KMS-11 (cell line): ENCODE measurements around the gene MGAT4A.
A peak's percentile ranks its signal among the peaks of the same experiment; 100 is the strongest.

Source experiments
- H2AFZ ChIP-seq: fragments of 200-600 bp; sonication (generic); 2 replicates; pipeline ENCODE4 v1.6.1; 2016; ENCODE audit warnings: antibody characterized with exemption, mixed run types, low read depth
- H3K27ac ChIP-seq: fragments of 200-600 bp; sonication (generic); 2 replicates; pipeline ENCODE4 v1.6.1; 2016; ENCODE audit warnings: mild to moderate bottlenecking, mixed run types
- H3K27me3 ChIP-seq: fragments of 200-600 bp; sonication (generic); 2 replicates; pipeline ENCODE4 v1.6.1; 2017; ENCODE audit warnings: mild to moderate bottlenecking, low read depth, mixed run types, moderate library complexity; ENCODE audit not compliant: insufficient read depth
- H3K36me3 ChIP-seq: fragments of 200-600 bp; sonication (generic); 2 replicates; pipeline ENCODE4 v1.6.1; 2017; ENCODE audit warnings: mild to moderate bottlenecking, mixed run types; ENCODE audit not compliant: insufficient read depth
- H3K4me1 ChIP-seq: fragments of 200-600 bp; sonication (generic); 2 replicates; pipeline ENCODE4 v1.6.1; 2016; ENCODE audit warnings: mild to moderate bottlenecking, low read depth, mixed run types; ENCODE audit not compliant: poor library complexity, severe bottlenecking
- H3K4me2 ChIP-seq: fragments of 200-600 bp; sonication (generic); 2 replicates; pipeline ENCODE4 v1.7.0; 2016; ENCODE audit warnings: mild to moderate bottlenecking, mixed run types
- H3K4me3 ChIP-seq: fragments of 200-600 bp; sonication (generic); IDR thresholded peaks from 2 replicates; pipeline ENCODE4 v1.6.1; 2017; ENCODE audit warnings: low read depth, low read length, mixed read lengths; ENCODE audit not compliant: insufficient read depth
- H3K79me2 ChIP-seq: fragments of 200-600 bp; sonication (generic); 2 replicates; pipeline ENCODE4 v1.6.1; 2016; ENCODE audit warnings: low read depth, mixed run types; ENCODE audit not compliant: insufficient read depth
- H3K9ac ChIP-seq: fragments of 200-600 bp; sonication (generic); 2 replicates; pipeline ENCODE4 v1.6.1; 2016; ENCODE audit warnings: mild to moderate bottlenecking, mixed run types
- H4K20me1 ChIP-seq: fragments of 200-600 bp; sonication (generic); 2 replicates; pipeline ENCODE4 v1.6.1; 2016; ENCODE audit warnings: mild to moderate bottlenecking, mixed run types; ENCODE audit not compliant: insufficient read depth
- CTCF ChIP-seq: fragments of 200-600 bp; sonication (generic); conservative IDR thresholded peaks from 2 replicates; pipeline ENCODE4 v1.6.1; 2017; ENCODE audit warnings: low read depth, mild to moderate bottlenecking, antibody characterized with exemption, low read length, moderate library complexity, mixed read lengths

The MGAT4A gene

DNA sequence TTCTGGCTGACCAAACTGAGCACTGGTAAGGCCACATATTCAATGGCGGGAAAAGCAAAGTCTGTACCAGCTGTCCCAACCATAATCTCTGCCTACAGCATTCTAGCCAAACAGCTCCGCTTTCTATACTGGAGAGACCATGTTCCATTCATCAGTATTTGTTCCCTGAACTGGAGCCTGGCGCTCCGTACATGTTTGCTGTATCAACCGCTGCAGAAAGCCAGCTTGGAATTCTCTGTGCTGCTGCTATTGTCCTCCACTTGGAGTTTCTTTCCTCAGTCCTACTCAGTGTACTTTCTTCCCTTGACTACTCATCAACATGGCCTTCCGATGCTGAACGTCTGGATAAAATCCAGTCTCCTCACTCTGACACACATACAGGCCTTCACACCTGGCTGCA lies 124.5 kb downstream of the MGAT4A start:
- Histone ChIP-seq H3K27me3 (no peaks in the 10 kb centered on the region), H3K79me2 (peaks cover 23% of the 10 kb centered on the region), H3K4me1 (peaks cover 22% of the 10 kb centered on the region), H4K20me1 (no peaks in the 10 kb centered on the region), H2AFZ (no peak overlapping the region), H3K36me3 (no peaks in the 10 kb centered on the region), H3K4me2 (no peak overlapping the region), H3K4me3 (no peak overlapping the region), H3K9ac (no peak overlapping the region), H3K27ac (no peak overlapping the region)
- no peak for TF ChIP-seq CTCF

DNA sequence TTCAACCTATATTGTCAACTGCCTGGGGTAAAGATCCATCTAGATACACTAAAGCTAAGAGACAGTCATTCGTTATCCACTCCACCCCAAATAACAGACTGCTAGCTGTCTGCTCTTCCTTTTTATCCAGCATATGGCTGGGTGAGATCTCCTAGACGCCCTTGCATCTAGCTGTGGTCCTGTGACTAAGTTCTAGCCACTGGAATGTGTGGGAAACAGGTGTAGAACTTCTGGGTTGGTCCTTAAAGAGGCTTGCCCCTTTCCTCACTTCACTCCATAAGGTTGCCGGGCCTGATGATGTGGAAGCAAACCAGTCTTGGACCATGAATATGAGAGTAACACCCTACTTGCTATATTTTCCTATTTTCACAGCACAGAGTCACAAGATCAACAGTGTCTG lies 125.9 kb downstream of the MGAT4A start:
- H3K79me2 ChIP-seq, result peaks cover 23% of the 10 kb centered on the region
- H4K20me1 ChIP-seq, result no peaks in the 10 kb centered on the region
- no peak overlapping the region for H2AFZ ChIP-seq
- no peak overlapping the region for H3K9ac ChIP-seq
- no peak overlapping the region for H3K27ac ChIP-seq
- H3K4me2 ChIP-seq, result no peak overlapping the region
- peaks cover 19% of the 10 kb centered on the region for H3K4me1 ChIP-seq
- H3K36me3 ChIP-seq, result no peaks in the 10 kb centered on the region
- no peak for TF ChIP-seq CTCF
- H3K27me3 ChIP-seq, result no peaks in the 10 kb centered on the region
- no peak overlapping the region for H3K4me3 ChIP-seq

DNA sequence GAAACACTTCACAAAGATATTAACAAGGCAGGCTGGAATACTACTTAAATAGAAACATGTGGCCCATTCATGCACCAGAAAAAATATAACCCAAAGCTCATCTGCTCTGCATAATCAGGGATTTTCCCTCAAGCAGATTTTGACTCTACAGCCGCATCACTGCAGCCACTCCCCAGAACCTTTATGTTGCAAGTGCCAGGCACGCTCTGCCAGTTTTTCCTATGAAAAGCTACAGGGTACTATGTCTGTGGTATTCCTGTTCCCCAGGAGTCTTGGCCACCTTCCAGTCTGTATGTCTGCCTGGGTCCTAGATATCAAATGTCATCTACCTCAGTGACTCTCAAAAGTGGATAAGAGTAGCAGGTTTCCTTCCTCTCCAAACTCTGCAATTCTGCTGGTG lies 126.4 kb downstream of the MGAT4A start:
- Histone ChIP-seq H3K27me3 (no peaks in the 10 kb centered on the region), H4K20me1 (no peaks in the 10 kb centered on the region), H3K4me1 (peaks cover 14% of the 10 kb centered on the region), H3K79me2 (peaks cover 21% of the 10 kb centered on the region), H3K4me2 (no peak overlapping the region), H3K36me3 (no peaks in the 10 kb centered on the region), H3K27ac (no peak overlapping the region), H3K4me3 (no peak overlapping the region), H2AFZ (no peak overlapping the region), H3K9ac (no peak overlapping the region)
- no peak for TF ChIP-seq CTCF

GRCh38 chr2:98601532-98602132 lies 129.3 kb downstream of the MGAT4A start:
- H3K4me2 ChIP-seq, result no peak overlapping the region
- peaks cover 8% of the 10 kb centered on the region for H3K4me1 ChIP-seq
- no peaks in the 10 kb centered on the region for H4K20me1 ChIP-seq
- H3K27ac ChIP-seq, result no peak overlapping the region
- no peak overlapping the region for H3K9ac ChIP-seq
- no peaks in the 10 kb centered on the region for H3K36me3 ChIP-seq
- H3K79me2 ChIP-seq, result no peaks in the 10 kb centered on the region; the same call in 1 of the 2 replicates
- H3K27me3 ChIP-seq, result no peaks in the 10 kb centered on the region
- TF ChIP-seq CTCF, result peak; percentile 87
- H2AFZ ChIP-seq, result no peak overlapping the region
- no peak overlapping the region for H3K4me3 ChIP-seq
